Measurements from ENCODE around the gene RTKN2.
"Not testable (repeated sequence)": the region's sequence is repeated elsewhere in the genome, so short reads cannot be mapped to it uniquely, and the experiment has no call there.

Gene RTKN2

GRCh38 chr10:62268399-62269114, at the start of gene RTKN2:
Gene RTKN2 (minus strand): TSS chr10:62268844. CDS start chr10:62268610, 234 bp downstream.
- DNase-seq, result peak; percentile 77

DNA sequence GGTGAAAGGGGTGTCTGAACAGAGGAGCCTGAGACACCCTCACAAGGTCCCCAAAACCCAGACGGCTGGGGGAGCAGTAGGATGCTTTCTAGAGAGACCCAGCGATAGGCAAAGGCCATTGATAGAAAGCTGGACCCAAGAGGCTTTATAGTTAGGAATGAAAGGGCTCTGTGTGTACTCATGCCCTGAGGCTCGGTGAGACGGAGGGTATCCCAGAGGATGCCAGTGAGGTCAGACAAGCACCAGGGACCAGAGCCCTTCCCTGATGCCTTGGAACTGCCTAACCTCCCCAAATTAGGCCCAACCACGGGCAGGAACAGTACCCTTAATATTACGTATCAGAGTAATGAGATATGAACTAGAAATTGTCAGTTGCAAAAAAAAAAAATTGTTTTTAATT, 48.6 kb upstream of the RTKN2 start:
- no peak for DNase-seq

GRCh38 chr10:62309254-62309653, 40.6 kb upstream of the RTKN2 start:
- no peak for DNase-seq

DNA sequence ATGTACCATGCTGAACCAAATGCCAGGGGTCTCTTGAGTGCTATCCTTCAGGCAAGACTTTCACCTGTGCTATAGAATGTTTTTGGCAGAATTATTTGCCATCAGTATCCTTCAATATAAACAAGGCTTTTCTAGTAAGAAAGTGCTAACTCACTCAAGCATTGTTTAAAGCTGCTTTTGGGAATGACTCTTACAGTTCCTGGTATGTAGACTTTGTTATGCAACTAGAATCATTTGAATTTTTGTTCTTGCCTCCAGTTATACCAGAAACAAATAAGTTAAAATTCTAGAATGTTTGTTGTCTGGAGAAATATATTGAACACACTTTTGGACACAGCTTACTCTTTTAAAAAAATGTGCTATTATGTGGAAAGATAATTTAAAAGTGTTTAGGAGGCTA, 39.5 kb upstream of the RTKN2 start:
- no peak for DNase-seq

- no peak for DNase-seq
These were observed 39.0 kb upstream of the RTKN2 start for GRCh38 chr10:62307635-62308034.

- peak; percentile 6 for DNase-seq
These were observed 38.0 kb upstream of the RTKN2 start for GRCh38 chr10:62306663-62307062.

DNA sequence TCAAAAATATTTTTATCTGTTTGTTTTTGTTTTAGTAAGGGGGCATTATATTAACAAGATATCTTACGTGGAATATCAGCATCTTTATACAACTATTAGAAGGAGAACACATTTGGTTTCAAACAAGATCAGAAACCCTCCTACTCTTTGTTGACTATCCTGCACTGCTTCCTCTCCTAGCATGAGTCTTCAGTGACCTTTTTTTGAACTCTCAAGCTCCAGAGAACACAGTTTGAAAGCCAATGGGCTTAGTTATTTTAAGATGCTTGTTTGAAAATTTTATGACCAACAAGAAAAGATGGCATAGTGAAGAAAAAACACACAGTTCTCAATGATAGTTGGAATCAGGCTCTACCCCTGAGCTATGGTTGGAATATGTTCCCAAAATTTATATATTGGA, 37.2 kb upstream of the RTKN2 start:
- DNase-seq, result no peak

DNA sequence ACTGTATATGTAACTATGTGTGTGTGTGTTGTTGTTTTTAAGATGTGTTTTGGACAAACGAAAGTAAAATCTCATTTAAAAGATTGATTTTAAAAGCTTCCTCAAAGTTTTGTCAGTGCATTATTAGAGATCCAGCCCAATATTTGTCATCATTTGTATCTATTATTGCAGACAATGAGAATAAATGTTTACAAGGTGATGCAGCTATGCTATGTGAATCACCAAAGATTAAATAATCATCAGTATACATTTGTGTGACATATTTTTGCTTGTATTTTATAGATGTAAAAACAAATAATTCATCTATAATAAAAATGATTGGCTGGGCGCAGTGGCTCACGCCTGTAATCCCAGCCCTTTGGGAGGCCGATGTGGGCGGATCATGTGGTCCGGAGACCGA, 35.3 kb upstream of the RTKN2 start:
- DNase-seq, result no peak

GRCh38 chr10:62302760-62303159, 34.1 kb upstream of the RTKN2 start:
- peak; percentile 2 for DNase-seq

GRCh38 chr10:62297857-62298256, 29.2 kb upstream of the RTKN2 start:
- no peak for DNase-seq

- no peak for DNase-seq
These were observed 15.6 kb upstream of the RTKN2 start for GRCh38 chr10:62284221-62284620.

DNA sequence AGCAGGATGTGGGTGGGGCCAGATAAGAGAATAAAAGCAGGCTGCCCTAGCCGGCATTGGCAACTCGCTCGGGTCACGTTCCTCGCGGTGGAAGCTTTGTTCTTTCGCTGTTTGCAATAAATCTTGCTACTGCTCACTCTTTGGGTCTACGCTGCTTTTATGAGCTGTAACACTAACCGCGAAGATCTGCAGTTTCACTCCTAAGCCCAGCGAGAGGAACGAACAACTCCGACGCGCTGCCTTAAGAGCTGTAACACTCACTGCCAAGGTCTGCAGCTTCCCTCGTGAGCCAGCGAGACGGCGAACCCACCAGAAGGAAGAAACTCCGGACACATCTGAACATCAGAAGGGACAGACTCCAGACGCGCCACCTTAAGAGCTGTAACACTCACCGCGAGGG, 12.7 kb upstream of the RTKN2 start:
- DNase-seq, result not testable (repeated sequence)

DNA sequence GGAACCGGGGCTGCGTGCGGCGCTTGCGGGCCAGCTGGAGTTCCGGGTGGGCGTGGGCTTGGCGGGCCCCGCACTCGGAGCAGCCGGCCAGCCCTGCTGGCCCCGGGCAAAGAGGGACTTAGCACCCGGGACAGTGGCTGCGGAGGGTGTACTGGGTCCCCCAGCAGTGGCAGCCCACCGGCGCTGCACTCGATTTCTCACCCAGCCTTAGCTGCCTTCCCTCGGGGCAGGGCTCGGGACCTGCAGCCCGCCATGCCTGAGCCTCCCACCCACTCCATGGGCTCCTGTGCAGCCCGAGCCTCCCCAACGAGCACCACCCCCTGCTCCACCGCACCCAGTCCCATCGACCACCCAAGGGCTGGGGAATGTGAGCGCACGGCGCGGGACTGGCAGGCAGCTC, 11.7 kb upstream of the RTKN2 start:
- DNase-seq, result not testable (repeated sequence)

DNA sequence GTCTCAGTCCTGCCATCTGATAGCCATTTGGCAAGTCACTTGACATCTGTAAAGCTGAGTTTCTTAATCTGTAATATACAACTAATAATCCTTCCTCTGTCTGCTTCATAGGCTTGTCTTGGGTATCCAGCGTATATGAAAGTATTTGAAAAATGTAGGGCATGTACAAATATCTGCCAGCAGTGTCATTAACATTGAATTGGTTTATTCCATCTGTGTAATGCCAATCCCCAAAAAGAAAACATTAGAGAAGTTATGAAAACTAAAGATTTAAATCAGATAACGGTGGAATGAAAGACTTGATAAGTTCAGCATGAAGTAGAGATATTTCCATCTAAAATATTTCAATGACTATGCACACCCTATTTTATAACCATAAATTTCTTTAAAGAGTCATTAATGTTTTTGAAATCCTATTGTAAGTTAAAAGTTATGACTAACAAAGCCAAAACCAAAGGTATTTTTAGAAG, 9.8 kb upstream of the RTKN2 start:
- DNase-seq, result no peak

DNA sequence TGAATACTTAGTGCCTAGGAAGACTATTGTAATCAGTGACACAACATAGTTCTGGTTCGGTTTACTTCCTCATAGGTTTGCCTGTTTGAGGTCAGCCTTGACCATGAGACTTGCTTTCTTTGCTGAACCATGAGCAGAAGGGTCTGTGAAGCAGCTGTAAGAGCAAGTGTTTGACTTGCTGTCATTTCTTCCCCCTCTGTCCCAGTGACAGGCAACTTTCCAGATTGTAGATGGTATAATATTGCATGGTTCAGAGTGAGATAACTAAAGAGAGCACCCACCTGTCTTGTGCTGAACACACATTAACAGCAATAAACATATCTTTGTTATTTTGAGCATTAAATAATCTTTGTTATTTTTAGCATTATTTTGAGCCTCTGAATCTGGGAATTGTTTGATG, 9.3 kb upstream of the RTKN2 start:
- no peak for DNase-seq

DNA sequence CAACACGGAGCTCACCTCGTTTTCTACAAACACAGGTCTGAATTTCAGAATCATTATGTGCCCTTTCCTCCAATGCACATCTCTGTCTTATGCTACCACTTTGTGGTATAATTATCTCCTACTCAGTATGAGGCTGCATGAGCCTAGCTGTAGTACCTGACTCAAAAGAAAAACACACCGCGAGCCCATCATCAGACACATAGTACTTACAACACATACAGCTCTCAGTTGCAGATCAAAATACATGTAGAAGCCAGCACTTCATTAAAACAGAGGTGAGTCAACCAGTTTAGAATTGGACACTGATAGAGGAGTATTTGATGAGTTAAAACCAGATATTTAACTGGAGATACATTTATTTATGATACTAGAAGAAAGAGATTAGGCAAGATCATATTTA, 1.4 kb upstream of the RTKN2 start:
- DNase-seq, result no peak

DNA sequence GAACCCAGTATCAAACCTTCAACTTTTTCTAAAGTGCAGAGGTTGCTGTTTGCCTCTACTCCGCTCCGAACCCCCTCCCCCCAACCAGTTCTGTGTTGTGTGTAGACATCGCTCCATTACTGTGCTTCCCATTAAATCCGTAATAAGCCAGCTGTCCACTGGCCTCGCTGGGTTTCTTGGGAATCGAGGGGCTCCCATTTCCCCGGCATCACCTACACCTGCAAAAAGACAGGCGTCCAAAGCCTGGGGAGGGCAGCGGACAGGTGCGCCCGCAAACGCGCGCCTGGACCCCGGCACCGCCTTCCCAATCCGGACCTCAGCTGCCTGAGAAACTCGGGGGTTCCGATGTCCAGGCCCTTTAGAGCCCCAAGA, 631 bp downstream of the RTKN2 start:
- DNase-seq, result no peak

- no peak for DNase-seq
These were observed 2.0 kb downstream of the RTKN2 start for GRCh38 chr10:62266611-62267010.

DNA sequence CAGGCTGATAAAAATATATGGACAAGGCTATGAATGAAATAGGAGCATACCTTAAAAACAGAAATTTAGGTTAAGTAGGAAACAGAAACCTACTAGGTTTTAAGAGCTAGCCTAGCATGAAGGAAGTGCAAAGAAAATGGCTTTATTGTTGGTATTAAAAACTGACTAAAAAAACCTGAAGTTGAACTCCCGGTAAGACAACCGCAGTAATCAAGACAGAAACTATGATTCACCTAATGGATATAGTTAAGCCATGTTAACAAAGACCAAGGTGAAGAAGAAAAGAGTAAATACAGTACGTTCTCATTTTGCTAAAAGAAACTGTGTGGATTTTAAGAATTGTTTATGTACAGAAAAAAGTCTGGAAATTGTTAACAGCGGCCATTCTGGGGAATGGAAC, 2.5 kb downstream of the RTKN2 start:
- DNase-seq, result no peak

- peak; percentile 30 for DNase-seq
These were observed 3.8 kb downstream of the RTKN2 start for GRCh38 chr10:62264702-62265436.

GRCh38 chr10:62264126-62264525, 4.5 kb downstream of the RTKN2 start:
- DNase-seq, result no peak

GRCh38 chr10:62261666-62262065, 7.0 kb downstream of the RTKN2 start:
- DNase-seq, result no peak

DNA sequence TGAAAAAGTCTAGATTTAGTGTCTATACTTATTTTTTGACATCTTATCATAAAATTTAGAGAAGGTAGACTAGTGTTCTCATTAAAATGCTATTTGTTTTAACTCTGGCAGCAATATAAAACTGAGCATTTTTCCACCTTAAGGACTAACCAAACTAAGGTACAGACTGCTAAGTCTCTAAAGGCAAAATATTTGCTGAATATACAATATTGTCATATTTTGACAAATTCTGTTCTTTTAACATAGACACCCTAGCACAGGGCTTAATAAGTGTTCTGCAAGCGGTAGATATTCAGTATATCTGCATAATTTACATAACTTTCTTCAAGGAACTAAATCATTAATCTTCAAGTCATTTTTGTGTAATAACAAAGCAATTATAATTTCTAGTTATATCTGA, 8.6 kb downstream of the RTKN2 start:
- no peak for DNase-seq

- DNase-seq, result no peak
These were observed 9.2 kb downstream of the RTKN2 start for GRCh38 chr10:62259456-62259855.

GRCh38 chr10:62258926-62259325, 9.7 kb downstream of the RTKN2 start:
- DNase-seq, result no peak
